Chondrocyte (in vitro differentiated cells): Measurements from ENCODE around the gene FRMPD1. TPM values are rescaled to one million over a fixed set of nuclear protein-coding genes. Genes with fewer than 3 reads are reported as not detected.

ENCODE experiments used
- DNase-seq: peaks from one replicate; pipeline ENCODE4 v3.0.0; 2021; ENCODE audit warnings: mixed read lengths, low spot score
- H3K27ac Mint-ChIP-seq: one replicate; pipeline ENCODE4 v1.8.0; 2021; ENCODE audit warnings: mild to moderate bottlenecking, moderate library complexity, mixed read lengths; ENCODE audit not compliant: unreplicated experiment
- H3K27me3 Mint-ChIP-seq: 2 replicates; pipeline ENCODE4 v1.8.0; 2021; ENCODE audit warnings: low read depth, mixed read lengths
- H3K36me3 Mint-ChIP-seq: 2 replicates; pipeline ENCODE4 v1.8.0; 2021; ENCODE audit warnings: low read depth, mixed read lengths
- H3K4me1 Mint-ChIP-seq: 2 replicates; pipeline ENCODE4 v1.8.0; 2021; ENCODE audit warnings: low read depth, mild to moderate bottlenecking, mixed read lengths
- H3K4me3 Mint-ChIP-seq: one replicate; pipeline ENCODE4 v1.8.0; 2021; ENCODE audit warnings: mild to moderate bottlenecking, moderate library complexity, mixed read lengths; ENCODE audit not compliant: unreplicated experiment
- H3K9me3 Mint-ChIP-seq: 2 replicates; pipeline ENCODE4 v1.8.0; 2021; ENCODE audit warnings: low read depth, mixed read lengths
- total RNA-seq: library from RNA; stranded (reverse); gene quantifications from 3 replicates; pipeline ENCODE4 v1.2.1, GENCODE V29; 2021
- TF ChIP-seq, protein P1 (sequence below): fragments of 200-600 bp; sonication (generic); IDR thresholded peaks from 2 replicates; pipeline ENCODE4 v1.5.0; 2021; ENCODE audit warnings: antibody characterized with exemption, mild to moderate bottlenecking, moderate library complexity

Gene FRMPD1
- total RNA-seq, 1 donor from 2014 or later = not detected

DNA sequence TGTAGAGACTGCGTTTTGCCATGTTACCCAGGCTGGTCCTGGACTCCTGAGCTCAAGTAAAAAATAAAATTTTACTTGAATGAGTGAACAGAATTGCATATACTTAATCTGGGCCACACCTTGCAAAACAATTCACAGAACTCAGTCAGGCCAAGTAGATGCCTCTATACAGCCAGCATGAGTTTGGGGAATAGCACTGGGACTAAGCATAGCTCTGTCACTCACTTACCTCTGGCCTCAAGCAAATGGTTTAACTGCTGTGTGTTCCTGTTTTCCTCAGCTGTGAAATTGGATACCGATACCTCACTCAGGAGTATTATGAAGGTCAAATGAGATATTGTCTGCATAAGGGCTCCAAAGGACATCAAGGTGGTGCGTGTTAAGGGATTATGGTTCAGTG is 10.9 kb upstream of the FRMPD1 start:
- Mint-ChIP-seq H3K27me3 (peaks cover 44% of the 10 kb centered on the region), H3K9me3 (no peaks in the 10 kb centered on the region), H3K4me3 (no peak overlapping the region), H3K4me1 (no peaks in the 10 kb centered on the region), H3K36me3 (no peaks in the 10 kb centered on the region), H3K27ac (no peak overlapping the region)
- TF ChIP-seq, protein P1, sequence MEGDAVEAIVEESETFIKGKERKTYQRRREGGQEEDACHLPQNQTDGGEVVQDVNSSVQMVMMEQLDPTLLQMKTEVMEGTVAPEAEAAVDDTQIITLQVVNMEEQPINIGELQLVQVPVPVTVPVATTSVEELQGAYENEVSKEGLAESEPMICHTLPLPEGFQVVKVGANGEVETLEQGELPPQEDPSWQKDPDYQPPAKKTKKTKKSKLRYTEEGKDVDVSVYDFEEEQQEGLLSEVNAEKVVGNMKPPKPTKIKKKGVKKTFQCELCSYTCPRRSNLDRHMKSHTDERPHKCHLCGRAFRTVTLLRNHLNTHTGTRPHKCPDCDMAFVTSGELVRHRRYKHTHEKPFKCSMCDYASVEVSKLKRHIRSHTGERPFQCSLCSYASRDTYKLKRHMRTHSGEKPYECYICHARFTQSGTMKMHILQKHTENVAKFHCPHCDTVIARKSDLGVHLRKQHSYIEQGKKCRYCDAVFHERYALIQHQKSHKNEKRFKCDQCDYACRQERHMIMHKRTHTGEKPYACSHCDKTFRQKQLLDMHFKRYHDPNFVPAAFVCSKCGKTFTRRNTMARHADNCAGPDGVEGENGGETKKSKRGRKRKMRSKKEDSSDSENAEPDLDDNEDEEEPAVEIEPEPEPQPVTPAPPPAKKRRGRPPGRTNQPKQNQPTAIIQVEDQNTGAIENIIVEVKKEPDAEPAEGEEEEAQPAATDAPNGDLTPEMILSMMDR = no peak
- DNase-seq = no peak

DNA sequence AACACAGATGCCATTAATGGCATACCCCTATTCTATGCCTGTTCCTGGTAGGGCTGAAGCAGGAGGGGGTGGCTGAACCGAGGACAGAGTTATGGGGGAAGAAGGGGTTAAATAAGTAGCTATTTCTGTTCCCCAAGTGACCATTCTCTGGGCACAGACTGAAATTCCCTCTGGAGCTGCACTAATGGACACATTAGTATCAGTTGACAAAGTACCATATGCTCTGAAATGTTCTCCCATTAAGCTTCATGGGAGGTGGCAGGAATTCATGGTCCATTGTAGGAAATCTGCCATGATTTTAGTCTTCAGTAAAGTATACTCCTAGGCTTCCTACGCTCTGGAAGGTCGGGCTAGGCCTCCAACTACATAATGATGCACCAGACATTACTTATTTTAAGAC is 10.5 kb upstream of the FRMPD1 start:
- Mint-ChIP-seq H3K27ac (no peak overlapping the region), H3K4me3 (no peak overlapping the region), H3K36me3 (no peaks in the 10 kb centered on the region), H3K9me3 (no peaks in the 10 kb centered on the region), H3K27me3 (peaks cover 45% of the 10 kb centered on the region), H3K4me1 (no peaks in the 10 kb centered on the region)
- TF ChIP-seq, protein P1 = no peak
- no peak for DNase-seq

DNA sequence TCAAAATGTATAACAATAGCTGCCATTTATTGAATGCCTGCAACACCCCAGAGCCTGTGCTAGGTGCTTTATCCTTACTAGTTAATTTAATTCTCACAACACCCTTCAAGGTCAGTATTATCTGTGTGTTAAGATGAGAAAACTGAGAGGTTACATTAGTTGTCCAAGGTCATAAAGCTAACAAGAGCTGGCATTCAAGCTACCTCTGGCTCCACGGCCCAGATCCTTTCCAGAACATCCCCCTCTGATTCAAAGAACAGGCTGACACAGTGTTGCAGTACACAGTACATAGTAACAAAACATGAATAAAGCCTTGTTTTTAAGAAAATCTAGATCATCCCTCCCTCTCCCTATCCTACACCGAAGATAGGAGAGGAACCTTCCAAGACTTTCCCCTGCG is 9.4 kb upstream of the FRMPD1 start:
- Mint-ChIP-seq H3K27ac (no peak overlapping the region), H3K4me3 (no peak overlapping the region), H3K9me3 (no peaks in the 10 kb centered on the region), H3K36me3 (no peaks in the 10 kb centered on the region), H3K27me3 (peaks cover 47% of the 10 kb centered on the region), H3K4me1 (no peaks in the 10 kb centered on the region)
- TF ChIP-seq, protein P1 = no peak
- DNase-seq = no peak

DNA sequence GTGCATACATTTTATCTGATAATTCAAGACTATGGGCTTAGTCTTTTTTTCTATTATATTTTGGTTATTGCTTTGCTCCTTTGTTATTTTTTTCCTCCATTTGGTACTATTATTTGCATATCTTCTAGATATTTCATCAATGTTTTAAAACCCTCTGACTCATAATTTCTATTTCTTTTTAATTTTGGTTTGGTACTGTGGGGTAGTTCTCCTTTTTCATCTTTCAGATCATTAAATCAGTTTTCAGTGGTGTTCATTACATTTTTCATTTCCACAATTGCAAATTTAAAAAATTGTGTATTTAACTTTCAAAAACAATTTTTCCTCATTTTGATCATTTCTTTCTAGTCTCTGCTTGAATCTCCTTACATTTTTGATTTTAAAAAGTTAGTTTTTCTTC is 7.5 kb upstream of the FRMPD1 start:
- no peak for DNase-seq
- Mint-ChIP-seq H3K36me3 (no peaks in the 10 kb centered on the region), H3K4me1 (no peaks in the 10 kb centered on the region), H3K9me3 (no peaks in the 10 kb centered on the region), H3K4me3 (no peak overlapping the region), H3K27ac (no peak overlapping the region), H3K27me3 (peaks cover 56% of the 10 kb centered on the region)
- TF ChIP-seq, protein P1 = no peak

DNA sequence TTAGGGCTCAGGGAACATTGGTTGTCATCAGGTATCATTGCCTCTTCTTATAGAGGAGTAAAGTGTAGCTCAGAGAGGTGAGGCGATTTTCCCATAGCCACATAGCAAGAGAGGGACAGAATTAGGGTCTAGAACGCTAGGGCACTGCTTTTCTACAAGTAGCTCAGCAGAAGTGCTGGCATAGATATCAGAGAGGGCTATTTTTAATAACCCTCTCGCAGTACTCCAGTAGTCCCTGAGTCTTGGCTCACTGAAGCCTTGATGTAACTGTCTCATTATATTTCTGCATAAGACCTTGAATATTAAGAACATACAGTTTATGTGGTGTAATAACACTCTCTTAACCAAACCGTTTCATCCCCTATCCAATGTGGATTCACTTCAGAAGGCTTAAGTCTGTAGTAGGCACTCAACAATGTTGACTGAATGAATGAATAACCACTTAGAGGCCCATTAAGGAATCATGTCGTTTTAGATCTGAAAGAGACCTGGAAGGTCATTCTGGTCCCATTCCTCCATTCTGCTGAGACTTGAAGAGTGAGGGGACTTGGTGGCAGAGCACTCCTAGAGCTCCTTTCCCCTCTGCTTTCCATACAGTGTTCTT is 4.7 kb upstream of the FRMPD1 start:
- H3K9me3 Mint-ChIP-seq = no peaks in the 10 kb centered on the region
- peaks cover 74% of the 10 kb centered on the region for H3K27me3 Mint-ChIP-seq
- no peak for DNase-seq
- no peaks in the 10 kb centered on the region for H3K36me3 Mint-ChIP-seq
- H3K27ac Mint-ChIP-seq = no peak overlapping the region
- H3K4me1 Mint-ChIP-seq = peaks cover 3% of the 10 kb centered on the region
- TF ChIP-seq, protein P1 = no peak
- H3K4me3 Mint-ChIP-seq = no peak overlapping the region
